ENCODE results near the gene RUFY4.

DNA sequence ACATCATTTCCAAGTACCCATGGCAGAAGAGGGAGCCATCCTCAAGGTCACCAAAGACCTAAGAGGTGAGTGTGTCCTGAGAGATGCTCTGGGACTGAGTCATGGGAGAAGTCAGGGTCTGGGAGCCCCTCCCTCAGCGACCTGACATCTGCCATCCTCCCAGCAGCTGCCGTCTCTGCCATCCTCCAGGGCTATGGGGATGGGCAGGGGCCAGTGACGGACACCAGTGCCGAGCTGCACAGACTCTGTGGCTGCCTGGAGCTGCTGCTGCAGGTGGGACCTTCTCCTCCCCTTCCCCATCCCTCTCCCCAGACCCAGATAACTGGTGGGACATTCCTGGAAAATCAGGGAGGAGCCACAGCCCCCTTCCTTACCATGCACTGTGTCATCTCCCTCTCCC, 1.5 kb downstream of the RUFY4 start:
- TF ChIP-seq, protein P1, sequence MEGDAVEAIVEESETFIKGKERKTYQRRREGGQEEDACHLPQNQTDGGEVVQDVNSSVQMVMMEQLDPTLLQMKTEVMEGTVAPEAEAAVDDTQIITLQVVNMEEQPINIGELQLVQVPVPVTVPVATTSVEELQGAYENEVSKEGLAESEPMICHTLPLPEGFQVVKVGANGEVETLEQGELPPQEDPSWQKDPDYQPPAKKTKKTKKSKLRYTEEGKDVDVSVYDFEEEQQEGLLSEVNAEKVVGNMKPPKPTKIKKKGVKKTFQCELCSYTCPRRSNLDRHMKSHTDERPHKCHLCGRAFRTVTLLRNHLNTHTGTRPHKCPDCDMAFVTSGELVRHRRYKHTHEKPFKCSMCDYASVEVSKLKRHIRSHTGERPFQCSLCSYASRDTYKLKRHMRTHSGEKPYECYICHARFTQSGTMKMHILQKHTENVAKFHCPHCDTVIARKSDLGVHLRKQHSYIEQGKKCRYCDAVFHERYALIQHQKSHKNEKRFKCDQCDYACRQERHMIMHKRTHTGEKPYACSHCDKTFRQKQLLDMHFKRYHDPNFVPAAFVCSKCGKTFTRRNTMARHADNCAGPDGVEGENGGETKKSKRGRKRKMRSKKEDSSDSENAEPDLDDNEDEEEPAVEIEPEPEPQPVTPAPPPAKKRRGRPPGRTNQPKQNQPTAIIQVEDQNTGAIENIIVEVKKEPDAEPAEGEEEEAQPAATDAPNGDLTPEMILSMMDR (IDR thresholded peaks at IDR 0.05; ENCODE audit: low read length), result no peak
- no peak for TF ChIP-seq EZH2 (IDR thresholded peaks at IDR 0.05; ENCODE audit: borderline replicate concordance, low read length)

Data from OCI-LY1 (cell line).